8988T (cell line): ENCODE measurements around the gene TRAFD1.

Experiments
- DNase-seq: peaks from one replicate; pipeline ENCODE4 v3.0.0; 2011

TRAFD1 gene

DNA sequence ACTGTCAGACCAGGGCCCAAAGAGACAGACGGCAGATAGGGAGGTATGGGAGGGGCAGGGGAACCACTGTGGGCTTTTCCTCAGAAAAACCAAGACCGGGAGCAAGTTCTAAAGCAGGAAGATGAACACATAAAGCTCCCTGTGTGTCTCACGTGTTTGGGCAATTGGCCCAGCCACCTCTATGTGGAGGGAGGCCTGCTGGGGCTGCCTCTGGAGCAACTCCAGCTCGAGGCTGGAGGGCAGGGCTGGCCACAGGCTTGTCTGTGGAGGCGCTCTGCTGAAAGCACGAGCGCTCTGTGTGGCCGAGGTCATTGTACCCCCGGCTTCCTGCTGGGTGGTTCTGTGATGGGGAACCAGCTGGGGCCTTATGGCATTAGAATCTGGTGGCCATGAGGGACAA lies 36.4 kb downstream of the TRAFD1 start:
- DNase-seq: no peak

- DNase-seq: peak; percentile 6
Measured at GRCh38 chr12:112162241-112162790, 37.0 kb downstream of the TRAFD1 start.

- no peak for DNase-seq
Measured at GRCh38 chr12:112163056-112163455, 37.7 kb downstream of the TRAFD1 start.

- DNase-seq: no peak
Measured at GRCh38 chr12:112163471-112163991, 38.2 kb downstream of the TRAFD1 start.

DNA sequence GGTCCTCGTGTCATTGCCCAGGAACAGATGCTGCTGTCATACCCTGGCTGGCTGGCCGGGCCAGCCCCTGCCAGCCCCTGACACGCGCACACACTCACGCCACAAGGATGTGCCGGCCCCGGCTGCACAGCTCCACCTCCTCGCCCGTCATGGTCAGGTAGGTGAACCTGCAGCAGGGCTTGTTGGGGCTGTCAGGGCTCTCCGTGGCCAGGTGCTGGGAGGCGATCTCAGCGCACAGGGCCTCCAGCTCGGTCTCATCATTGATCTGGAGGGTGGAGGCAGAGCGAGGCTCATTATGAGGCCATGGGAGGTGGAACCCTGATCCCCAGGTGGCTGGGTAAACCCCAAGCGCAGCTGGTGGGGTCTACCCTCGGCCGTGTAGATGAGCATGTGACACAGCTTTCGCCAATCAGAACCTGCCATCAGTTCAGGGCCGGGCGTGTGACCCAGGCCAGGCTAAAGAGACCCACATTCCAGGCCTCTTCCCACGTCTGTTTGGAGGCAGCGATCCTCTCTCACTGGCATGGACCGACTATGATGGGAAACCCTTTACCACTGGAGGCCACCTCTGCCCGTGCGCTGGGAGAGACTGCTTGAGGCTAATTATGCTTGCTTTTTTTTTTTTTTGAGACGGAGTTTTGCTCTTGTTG lies 38.8 kb downstream of the TRAFD1 start:
- no peak for DNase-seq

DNA sequence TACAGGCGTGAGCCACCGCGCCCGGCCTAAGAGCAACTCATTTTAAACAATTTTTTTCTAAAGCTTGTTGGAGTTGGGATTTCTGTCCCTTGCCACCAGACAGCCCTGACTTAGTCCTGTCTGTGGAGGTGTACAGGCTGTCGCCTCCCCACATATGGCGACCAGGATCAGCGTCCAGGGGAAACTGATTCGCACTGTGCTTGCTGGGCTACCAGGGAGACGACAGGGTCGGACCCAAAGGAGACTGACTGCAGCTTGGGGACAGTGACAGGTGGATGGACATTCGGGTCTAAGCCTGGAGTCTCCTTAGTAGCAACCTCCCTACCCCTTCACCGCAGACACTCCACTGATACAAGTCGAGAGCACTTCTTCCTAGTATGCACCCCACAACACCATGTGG lies 40.3 kb downstream of the TRAFD1 start:
- DNase-seq: no peak

DNA sequence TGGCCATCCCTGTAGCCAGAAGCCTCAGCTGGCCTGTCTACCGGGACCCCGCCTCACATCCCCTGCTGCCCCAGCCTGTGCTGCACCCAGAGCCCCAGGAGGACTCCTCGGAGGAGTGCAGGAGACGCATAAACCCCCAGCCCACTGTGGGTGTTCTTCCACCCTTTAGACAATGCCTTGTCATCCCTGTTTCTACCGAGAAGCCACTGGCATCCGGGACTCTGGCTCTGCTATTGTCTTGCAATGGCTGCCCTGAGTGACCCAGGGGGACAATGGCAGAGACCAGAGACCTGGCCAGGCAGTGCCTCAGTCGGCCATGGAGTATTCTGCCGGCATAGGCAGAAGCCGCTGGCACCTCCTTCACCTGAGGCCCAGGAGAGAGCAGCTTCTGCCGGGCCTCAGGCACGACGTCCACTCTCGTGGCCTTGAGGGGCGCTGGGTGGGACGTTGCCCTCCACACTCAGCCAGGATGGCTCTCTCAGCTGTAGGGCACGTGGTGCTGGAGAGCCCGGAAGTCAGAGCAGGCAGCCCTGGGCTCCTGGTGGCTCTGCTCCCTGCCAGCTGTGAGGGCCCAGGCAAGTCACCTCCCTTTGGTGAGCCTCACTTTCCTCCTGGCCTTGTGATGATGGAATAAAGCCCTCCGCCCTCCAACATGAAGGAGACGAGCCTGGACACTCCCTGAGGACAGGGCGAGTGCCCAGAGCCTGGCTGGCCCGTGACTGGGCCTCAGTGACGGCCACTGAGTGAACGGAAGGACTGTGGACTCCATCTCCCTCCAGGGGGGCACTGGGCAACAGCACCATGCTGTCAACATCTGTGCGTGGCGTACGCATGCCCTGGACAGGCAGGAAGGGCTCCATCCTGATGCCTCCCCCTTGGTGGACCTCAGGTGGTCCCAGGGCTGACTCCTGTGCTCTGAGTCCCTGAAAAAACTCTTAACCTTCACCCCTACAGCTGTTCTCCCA lies 41.0 kb downstream of the TRAFD1 start:
- no peak for DNase-seq

DNA sequence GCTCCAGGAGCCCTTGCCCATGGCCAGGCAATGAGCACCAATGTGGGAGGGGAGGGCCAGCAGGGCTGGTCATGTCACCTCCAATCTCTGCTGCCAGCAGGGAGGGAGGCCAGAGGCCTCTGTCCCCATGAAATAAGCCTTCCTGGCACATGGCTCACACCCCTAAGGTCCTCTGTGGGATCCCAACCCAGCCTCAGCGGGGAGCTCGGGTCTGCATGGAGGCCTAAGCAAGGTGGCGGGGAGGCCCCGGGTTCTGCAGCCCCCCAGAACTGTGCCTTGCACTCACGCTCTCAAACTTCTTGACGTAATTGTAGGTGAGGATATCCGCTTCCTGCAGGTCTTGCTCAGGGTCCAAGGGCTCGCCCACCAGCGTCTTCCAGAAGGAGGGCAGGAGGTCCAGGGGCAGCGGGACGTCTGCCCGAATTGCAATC lies 41.7 kb downstream of the TRAFD1 start:
- no peak for DNase-seq

DNA sequence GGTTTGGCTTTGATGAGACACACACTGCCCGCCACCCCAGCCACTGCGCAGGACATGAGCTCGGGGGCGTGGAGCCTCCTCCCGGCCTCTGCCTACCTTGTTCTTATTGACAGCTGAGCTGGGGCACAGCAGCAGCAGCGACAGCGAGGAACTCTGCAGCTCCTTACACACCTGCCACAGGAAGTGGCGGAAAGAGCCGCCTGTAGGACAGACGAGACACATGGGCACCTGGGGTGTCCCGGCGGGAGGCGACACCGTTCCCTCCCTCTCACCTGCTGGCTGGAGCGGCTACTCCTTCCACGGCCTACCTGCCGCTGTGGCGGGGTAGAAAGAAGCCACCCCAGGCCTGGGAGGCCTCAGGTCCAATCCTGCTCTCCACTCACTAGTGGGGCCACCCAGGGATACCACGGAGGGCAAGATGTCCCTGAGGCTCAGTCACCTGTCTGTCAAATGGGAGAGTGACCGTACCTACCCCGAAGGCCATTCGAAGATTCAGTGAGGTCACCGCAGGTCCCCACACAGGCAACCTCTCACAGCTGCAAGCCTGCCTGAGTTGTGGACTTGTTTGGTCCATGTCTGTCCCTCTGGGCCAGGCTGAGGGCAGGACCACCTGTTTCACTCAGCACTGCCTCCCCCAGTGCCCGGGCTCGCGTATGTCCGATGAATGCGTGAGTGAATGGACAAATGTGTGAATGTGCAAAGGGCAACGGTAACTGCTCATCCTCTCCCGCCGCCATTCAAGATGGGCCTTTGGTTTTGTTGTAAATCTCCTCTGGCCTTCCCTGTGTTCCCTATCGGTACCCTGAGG lies 42.6 kb downstream of the TRAFD1 start:
- no peak for DNase-seq

GRCh38 chr12:112168561-112168971 lies 43.2 kb downstream of the TRAFD1 start:
- no peak for DNase-seq

DNA sequence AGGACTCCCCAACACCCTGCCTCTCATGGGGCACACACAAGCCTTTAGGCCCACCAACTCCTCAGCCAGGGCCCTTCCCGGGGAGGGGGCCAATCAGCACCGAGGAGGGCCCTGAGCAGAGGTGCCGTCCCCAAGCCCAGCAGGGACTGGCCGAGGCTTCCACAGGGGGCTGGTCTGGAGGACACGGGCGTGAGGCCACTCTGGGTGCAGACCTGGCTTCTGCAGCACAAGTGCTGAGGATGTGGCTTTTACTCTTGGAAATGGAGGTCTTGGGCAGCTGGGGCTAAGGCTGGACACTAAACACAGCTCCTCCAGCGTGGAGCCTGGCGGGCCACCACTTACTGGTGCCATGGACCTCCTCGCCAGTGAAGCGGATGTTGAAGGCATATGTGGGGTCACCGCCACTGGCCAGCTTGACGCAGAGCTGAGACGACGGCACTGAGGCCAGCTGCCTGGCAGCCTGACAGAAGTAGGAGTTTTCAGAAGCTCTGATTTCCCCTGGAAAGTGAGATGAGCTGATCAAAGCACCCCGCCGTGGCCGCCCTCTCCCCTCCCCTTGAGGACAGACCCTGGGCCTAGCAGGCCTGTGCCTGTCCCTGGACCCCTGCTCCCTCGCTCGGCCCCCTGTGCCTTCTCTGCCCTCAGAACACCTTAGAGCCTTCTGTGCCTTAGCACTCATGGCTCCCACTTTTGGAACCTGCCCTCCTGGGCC lies 44.0 kb downstream of the TRAFD1 start:
- no peak for DNase-seq

DNA sequence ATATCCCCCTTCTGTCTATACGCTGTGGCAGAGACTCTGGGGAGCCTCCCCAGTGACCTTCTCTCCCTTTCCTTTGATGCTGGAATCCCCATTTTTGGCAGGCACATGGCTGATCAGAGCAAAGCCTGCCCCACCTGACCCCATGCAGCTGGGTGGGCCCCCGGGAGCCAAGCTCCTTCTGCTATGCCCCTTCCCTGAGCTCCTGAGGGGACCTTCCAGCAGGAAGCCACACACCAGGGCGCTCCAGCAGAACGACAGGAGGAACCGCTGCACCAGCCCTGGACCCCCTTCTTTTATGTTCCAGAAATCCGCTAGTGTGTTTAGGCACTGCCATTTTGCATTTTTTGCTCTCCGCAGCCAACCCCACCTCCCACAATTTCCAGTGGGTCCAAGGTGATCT lies 44.6 kb downstream of the TRAFD1 start:
- DNase-seq: no peak

DNA sequence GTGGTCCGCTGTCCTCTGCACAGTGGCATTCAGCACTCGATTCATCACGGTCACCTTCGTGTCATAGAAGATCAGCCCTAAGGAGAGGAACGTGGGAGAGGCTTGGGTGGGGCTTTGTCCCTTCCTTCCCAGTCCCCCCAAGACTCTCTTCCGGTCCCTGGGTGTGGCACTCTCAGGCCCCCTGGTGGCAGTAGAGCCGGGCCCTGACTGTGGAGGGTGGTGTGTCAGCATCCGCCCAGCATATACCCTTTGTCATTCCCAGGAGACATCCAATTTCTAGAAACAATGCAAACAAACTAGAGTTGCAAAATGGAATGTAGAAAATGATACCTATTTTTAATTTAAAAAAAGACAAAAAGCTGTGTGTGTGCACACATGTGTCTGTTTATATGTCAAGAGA lies 45.0 kb downstream of the TRAFD1 start:
- peak; percentile 74 for DNase-seq

GRCh38 chr12:112170971-112171596 lies 45.7 kb downstream of the TRAFD1 start:
- no peak for DNase-seq

DNA sequence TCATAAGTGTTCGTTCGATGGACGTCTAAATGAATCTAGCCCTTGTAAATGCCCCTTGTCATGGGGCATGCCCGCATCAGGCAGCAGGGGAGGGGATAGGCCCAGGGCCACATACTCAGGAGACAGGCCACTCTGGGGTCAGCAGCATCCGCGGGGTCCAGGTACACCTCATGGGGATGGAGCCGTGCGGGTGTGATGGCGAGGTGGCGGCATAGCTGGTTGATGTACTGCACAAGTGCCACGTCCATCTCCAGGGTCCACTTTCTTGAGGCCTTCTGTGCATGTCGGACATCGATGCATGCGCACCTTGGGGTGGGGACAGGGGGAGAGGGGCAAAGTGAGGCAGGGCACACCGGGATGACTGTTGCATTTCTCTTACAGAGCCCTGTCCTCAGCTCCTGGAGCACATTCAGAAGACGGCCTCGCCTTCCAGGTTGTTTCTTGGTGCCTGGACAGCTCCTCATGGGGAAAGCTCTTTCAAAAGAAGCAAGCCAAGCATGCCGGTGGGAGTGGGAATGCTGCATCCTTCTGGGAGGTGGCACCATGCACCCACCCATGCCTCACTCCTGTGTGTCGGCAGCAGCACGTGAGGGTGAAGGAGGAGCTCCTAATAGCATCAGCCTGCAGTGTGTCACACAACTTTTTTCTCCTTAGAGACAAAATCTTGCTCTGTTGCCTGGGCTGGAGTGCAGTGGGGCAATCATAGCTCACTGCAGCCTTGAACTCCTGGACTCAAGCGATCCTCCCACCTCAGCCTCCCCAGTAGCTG lies 47.4 kb downstream of the TRAFD1 start:
- DNase-seq: no peak

DNA sequence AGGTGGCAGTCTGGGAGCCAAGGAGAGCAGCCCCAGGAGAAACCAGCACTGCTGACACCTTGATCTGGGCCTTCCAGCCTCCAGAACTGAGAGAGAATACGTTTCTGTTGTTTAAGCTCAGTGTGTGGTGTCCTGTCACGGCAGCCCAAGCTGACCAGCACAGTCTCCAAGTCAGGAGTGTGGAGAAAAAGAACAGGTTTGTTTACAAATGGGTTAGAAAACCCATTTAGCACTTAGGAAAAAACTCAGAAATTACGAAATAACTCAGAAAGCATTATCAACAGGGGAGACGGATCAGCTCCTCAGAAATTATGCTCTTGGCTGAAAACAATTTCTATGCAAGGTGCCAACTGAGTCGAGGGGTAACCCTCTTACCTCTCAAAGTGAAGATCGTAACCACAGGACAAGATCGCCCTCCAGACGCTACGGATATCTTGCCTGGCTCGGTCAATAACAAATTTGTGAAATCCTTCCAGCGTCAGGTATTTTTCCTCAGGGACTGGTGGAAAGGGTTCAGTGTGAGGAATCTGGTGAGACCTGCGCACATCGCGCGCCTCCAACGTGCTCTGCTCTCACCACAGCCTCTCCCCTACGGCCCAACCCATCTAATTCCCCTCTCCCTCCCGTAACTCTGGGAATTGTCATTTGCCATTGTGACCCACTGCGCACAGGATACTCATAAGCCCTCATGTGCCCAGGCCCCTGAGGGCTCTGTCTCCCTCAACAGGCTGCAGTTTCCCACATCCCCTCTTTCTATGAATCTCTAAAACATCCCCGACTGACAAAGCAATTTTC lies 50.2 kb downstream of the TRAFD1 start:
- DNase-seq: no peak

- DNase-seq: no peak
Measured at GRCh38 chr12:112176321-112177010, 51.1 kb downstream of the TRAFD1 start.

- DNase-seq: no peak
Measured at GRCh38 chr12:112178796-112179195, 53.4 kb downstream of the TRAFD1 start.

DNA sequence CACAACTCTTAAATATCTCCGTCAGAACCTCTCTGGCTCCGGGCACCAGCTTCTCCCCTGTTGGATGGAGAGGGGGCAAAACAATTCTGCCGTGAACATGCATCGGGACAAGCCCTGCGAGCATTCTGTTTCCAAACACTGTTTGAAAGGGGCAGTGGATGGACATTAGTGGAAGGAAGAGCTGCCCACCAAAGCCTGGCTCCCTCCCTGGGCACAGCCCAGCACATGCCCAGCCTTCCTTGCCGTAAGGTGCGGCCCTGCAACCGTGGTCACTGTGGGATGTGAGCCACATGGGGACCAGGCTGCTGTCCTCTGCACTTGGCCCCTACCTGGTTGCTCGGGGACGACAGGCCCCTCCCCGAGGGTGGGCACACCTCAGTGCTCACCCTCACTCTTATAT lies 54.0 kb downstream of the TRAFD1 start:
- DNase-seq: no peak
